Muscle layer of colon (tissue), 2 donors: Measurements from ENCODE around the gene AFAP1L1.

Source experiments
- H3K27ac ChIP-seq: one replicate; pipeline ENCODE4 v1.7.0; 2013; ENCODE audit warnings: low read depth, mild to moderate bottlenecking, low read length, moderate library complexity
- H3K27me3 ChIP-seq, 2 donors: one replicate each; pipeline ENCODE4 v1.7.0; 2013; ENCODE audit warnings: low read length in 2 of 2, mild to moderate bottlenecking in 2 of 2; ENCODE audit not compliant: insufficient read depth in 2 of 2, control insufficient read depth in 1 of 2
- H3K36me3 ChIP-seq: one replicate; pipeline ENCODE4 v1.7.0; 2013; ENCODE audit warnings: mild to moderate bottlenecking, low read length; ENCODE audit not compliant: insufficient read depth
- H3K4me1 ChIP-seq: one replicate; pipeline ENCODE4 v1.7.0; 2013; ENCODE audit warnings: mild to moderate bottlenecking, low read length; ENCODE audit not compliant: insufficient read depth
- H3K4me3 ChIP-seq, 2 donors: one replicate each; pipeline ENCODE4 v1.7.0; 2013; ENCODE audit warnings: low read length in 2 of 2, low read depth in 1 of 2, mild to moderate bottlenecking in 1 of 2, moderate library complexity in 1 of 2
- H3K9ac ChIP-seq: one replicate; pipeline ENCODE4 v1.7.0; 2013; ENCODE audit warnings: low read length
- H3K9me3 ChIP-seq: one replicate; pipeline ENCODE4 v1.7.0; 2013; ENCODE audit warnings: mild to moderate bottlenecking, low read length
- donor health status: abdominal sarcoma.
- donor health status: Adenocarcinoma of cecum.

AFAP1L1 gene

GRCh38 chr5:149341876-149342275 is 70.2 kb downstream of the AFAP1L1 start:
- H3K36me3 ChIP-seq, result peaks cover 6% of the 10 kb centered on the region
- H3K9me3 ChIP-seq, result no peaks in the 10 kb centered on the region
- no peak overlapping the region for H3K4me3 ChIP-seq
- no peaks in the 10 kb centered on the region for H3K27me3 ChIP-seq
- no peak overlapping the region for H3K9ac ChIP-seq
- H3K4me1 ChIP-seq, result peaks cover 7% of the 10 kb centered on the region
- H3K27ac ChIP-seq, result no peak overlapping the region

- no peak overlapping the region for H3K27ac ChIP-seq
- no peaks in the 10 kb centered on the region for H3K9me3 ChIP-seq
- no peak overlapping the region for H3K9ac ChIP-seq
- H3K27me3 ChIP-seq, result no peaks in the 10 kb centered on the region
- H3K36me3 ChIP-seq, result peaks cover 25% of the 10 kb centered on the region
- peaks cover 7% of the 10 kb centered on the region for H3K4me1 ChIP-seq
- no peak overlapping the region for H3K4me3 ChIP-seq
Measured at GRCh38 chr5:149344151-149344550, 72.5 kb downstream of the AFAP1L1 start.

- no peaks in the 10 kb centered on the region for H3K9me3 ChIP-seq
- no peaks in the 10 kb centered on the region for H3K27me3 ChIP-seq
- peaks cover 37% of the 10 kb centered on the region for H3K36me3 ChIP-seq
- peak within 1 kb of the TSS; percentile 58 for H3K9ac ChIP-seq
- H3K27ac ChIP-seq, result peak within 1 kb of the TSS; percentile 92
- H3K4me3 ChIP-seq, result peak within 1 kb of the TSS; percentile 91 to 94
- H3K4me1 ChIP-seq, result peaks cover 7% of the 10 kb centered on the region
Measured at GRCh38 chr5:149345147-149345891, 73.7 kb downstream of the AFAP1L1 start, which contains the start of gene GRPEL2. Gene GRPEL2 (plus strand): TSS chr5:149345499. CDS start chr5:149345540, 41 bp downstream.

GRCh38 chr5:149345892-149346222 is 74.2 kb downstream of the AFAP1L1 start:
- H3K27ac ChIP-seq, result peak overlapping the region; percentile 92
- peaks cover 7% of the 10 kb centered on the region for H3K4me1 ChIP-seq
- H3K36me3 ChIP-seq, result peaks cover 38% of the 10 kb centered on the region
- H3K9me3 ChIP-seq, result no peaks in the 10 kb centered on the region
- no peaks in the 10 kb centered on the region for H3K27me3 ChIP-seq
- H3K9ac ChIP-seq, result peak overlapping the region; percentile 58
- H3K4me3 ChIP-seq, result peak overlapping the region; percentile 91 to 94

- no peaks in the 10 kb centered on the region for H3K9me3 ChIP-seq
- H3K4me1 ChIP-seq, result peaks cover 7% of the 10 kb centered on the region
- H3K4me3 ChIP-seq, result no peak overlapping the region
- peaks cover 51% of the 10 kb centered on the region for H3K36me3 ChIP-seq
- H3K27me3 ChIP-seq, result no peaks in the 10 kb centered on the region
- no peak overlapping the region for H3K9ac ChIP-seq
- H3K27ac ChIP-seq, result no peak overlapping the region
Measured at GRCh38 chr5:149348518-149348917, 76.9 kb downstream of the AFAP1L1 start.

- Histone ChIP-seq H3K9ac (no peak overlapping the region), H3K36me3 (peaks cover 51% of the 10 kb centered on the region), H3K27me3 (no peaks in the 10 kb centered on the region), H3K27ac (no peak overlapping the region), H3K4me3 (no peak overlapping the region), H3K9me3 (no peaks in the 10 kb centered on the region), H3K4me1 (peaks cover 7% of the 10 kb centered on the region)
Measured at GRCh38 chr5:149349382-149349781, 77.7 kb downstream of the AFAP1L1 start.

- H3K4me1 ChIP-seq, result peaks cover 1% of the 10 kb centered on the region
- no peak overlapping the region for H3K4me3 ChIP-seq
- no peak overlapping the region for H3K9ac ChIP-seq
- no peaks in the 10 kb centered on the region for H3K9me3 ChIP-seq
- peaks cover 55% of the 10 kb centered on the region for H3K36me3 ChIP-seq
- H3K27ac ChIP-seq, result no peak overlapping the region
- no peaks in the 10 kb centered on the region for H3K27me3 ChIP-seq
Measured at GRCh38 chr5:149352169-149352568, 80.5 kb downstream of the AFAP1L1 start.

GRCh38 chr5:149353911-149354310 is 82.3 kb downstream of the AFAP1L1 start:
- Histone ChIP-seq H3K27ac (no peak overlapping the region), H3K4me3 (no peak overlapping the region), H3K4me1 (peaks cover 13% of the 10 kb centered on the region), H3K9me3 (no peaks in the 10 kb centered on the region), H3K9ac (no peak overlapping the region), H3K27me3 (no peaks in the 10 kb centered on the region), H3K36me3 (peaks cover 38% of the 10 kb centered on the region)

- H3K4me3 ChIP-seq, result no peak overlapping the region
- no peaks in the 10 kb centered on the region for H3K27me3 ChIP-seq
- H3K9ac ChIP-seq, result no peak overlapping the region
- H3K36me3 ChIP-seq, result peaks cover 20% of the 10 kb centered on the region
- peaks cover 13% of the 10 kb centered on the region for H3K4me1 ChIP-seq
- H3K27ac ChIP-seq, result no peak overlapping the region
- H3K9me3 ChIP-seq, result no peaks in the 10 kb centered on the region
Measured at GRCh38 chr5:149355688-149356087, 84.0 kb downstream of the AFAP1L1 start.

- Histone ChIP-seq H3K27me3 (no peaks in the 10 kb centered on the region), H3K9me3 (no peaks in the 10 kb centered on the region), H3K36me3 (peaks cover 13% of the 10 kb centered on the region), H3K9ac (no peak overlapping the region), H3K4me1 (peaks cover 13% of the 10 kb centered on the region), H3K4me3 (no peak overlapping the region), H3K27ac (no peak overlapping the region)
Measured at GRCh38 chr5:149356391-149356790, 84.7 kb downstream of the AFAP1L1 start.

GRCh38 chr5:149357370-149358293 is 86.0 kb downstream of the AFAP1L1 start, which contains the start of gene PCYOX1L:
Gene PCYOX1L (plus strand): TSS chr5:149358046. CDS start chr5:149358069, 23 bp downstream.
- Histone ChIP-seq H3K27ac (peak within 1 kb of the TSS; percentile 67), H3K4me3 (peak within 1 kb of the TSS; percentile 63 to 79)

More at GRCh38 chr5:149357370-149358293, 86.0 kb downstream of the AFAP1L1 start, which contains the start of gene PCYOX1L:
- no peaks in the 10 kb centered on the region for H3K9me3 ChIP-seq
- no peak within 1 kb of the TSS for H3K9ac ChIP-seq
- H3K4me1 ChIP-seq, result peaks cover 13% of the 10 kb centered on the region
- no peaks in the 10 kb centered on the region for H3K27me3 ChIP-seq
- peaks cover 4% of the 10 kb centered on the region for H3K36me3 ChIP-seq
